HG02884 (cell line): Measurements from ENCODE around the gene JOSD2.

Experiments
- ATAC-seq: cut with Tn5 transposase; IDR thresholded peaks from one replicate; pipeline ENCODE4 v1.9.1; 2021; ENCODE audit warnings: mild to moderate bottlenecking, moderate library complexity; ENCODE audit not compliant: unreplicated experiment

Gene JOSD2

DNA sequence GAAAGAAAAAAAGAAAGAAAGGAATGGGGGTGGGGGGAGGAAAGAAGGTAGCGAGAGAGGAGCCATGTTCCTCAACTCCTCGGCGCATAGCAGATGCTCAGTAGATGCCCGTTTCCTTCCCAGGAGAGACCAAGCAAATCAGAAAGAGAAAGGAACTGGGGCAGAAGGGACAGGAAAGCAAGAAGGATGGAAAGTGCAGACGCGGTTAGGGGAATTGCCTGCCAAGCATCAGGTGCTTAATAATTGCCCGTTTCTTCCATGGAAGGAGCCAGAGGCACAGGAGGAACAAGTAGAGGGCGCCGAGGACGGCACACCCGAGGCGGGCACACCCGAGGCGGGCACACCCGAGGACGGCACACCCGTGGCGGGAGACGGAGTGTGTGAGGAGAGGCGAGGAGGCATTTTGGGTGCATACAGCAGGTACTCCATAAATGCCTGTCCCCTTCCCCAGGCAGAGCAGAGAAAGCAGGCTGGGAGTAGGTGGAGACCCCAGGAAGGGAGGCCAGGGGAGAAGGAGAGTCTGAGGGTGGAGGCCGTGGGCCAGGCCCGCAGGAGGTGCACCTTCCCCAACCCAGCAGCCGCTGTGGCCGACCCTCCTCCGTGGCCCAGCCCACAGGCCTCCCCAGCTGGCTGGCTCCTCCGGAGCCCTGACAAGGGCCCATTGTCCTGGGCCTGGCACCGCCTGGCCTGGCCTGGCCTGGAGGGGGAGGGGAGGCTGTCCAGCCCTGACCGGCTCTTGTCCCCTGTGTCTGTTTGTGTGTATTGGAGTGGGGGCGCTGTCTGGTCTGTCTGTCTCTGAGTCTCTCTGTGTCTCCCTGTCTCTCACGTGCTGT, 14.6 kb downstream of the JOSD2 start:
- ATAC-seq: no peak

GRCh38 chr19:50495020-50495531, 15.9 kb downstream of the JOSD2 start:
- ATAC-seq: no peak

DNA sequence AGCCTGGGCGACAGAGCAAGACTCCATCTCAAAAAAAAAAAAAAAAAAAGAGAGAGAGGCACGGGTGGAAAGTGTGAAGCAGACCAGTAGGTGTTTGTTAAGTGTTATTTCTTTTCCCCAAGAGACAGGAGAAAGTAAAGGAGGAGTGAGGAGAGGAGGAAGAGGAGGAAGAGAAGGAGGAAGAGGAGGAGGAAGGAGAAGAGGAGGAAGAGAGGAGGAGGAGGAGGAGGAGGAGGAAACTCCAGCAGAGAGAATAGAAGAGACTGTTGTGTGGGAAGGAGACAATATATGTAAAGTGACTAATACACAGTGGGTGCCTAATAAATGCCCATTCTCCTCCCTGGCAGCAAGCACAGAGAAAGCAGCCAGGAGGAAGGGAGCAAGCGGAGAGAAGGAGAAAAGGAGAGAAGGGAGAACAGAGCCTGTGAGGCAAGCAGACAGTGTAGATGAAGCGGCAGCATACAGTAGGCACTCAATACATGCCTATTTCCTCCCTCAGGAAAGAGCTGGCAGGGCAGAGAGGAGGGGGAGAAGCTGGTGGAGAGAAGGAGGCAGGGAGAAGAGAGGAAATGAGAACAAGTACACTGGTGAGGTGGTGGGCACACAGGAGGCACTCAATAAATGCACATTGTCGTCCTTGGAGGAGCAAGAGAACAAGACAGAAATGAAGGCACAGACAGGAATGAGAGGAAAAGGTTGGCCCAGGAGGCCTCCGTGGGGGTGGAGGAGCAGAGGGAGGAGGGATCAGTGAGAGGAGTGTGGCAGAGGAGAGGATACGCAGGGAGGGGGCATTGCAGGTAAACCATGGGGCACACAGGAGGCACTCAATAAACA, 16.6 kb downstream of the JOSD2 start:
- ATAC-seq: no peak

DNA sequence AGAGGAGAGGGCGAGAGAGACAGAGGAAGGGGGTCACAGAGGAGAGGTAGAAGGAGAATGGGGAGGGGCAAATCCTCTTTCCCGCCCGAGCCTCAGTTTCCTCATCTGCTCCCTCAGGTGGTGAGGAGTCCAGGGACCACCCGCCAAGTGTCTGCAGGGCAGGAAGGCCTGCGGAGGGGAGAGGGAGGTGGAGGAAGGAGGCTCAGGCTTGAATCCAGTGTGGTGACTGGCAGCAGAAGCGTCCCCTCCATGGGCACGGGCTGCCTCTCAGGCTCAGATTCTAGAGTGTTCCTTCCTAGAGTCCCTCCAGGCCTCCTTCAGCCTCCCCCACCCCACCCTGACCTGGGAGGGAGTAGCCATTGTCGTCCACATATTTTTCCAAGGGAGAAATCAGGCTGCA, 17.8 kb downstream of the JOSD2 start:
- ATAC-seq: no peak

DNA sequence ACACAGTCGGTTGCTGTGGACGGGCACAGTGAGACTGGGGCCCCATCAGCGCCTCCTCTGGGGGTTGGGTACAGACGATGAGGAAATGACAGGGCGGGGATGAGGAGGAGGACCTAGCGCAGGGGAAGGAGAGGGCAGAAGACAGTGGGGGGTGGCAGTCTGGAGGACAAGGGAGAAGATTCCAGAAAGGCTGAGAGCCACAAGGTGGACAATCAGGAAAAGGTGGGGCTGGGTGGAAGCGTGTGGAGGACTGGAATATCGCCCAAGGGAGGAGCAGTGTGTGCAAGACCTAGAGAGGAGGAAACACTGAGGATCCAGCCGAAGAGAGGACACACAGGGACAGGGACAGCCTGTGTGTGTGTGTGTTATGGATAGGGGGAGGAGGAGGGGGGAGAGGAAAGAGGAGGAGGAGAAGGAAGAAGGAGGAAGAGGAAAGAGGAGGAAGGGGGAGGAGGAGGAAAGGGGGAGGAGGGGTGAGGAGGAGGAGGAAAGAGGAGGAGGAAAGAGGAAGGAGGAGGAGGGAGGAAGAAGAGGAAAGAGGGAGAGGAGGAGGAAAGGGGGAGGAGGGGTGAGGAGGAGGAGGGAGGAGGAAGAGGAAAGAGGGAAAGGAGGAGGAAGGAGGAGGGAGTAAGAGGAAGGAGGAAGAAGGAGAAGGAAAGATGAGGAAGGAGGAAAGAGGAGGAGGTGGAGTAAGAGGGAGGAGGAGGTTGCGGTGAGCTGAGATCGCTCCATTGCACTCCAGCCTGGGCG, 18.5 kb downstream of the JOSD2 start:
- no peak for ATAC-seq

GRCh38 chr19:50490991-50491472, 20.0 kb downstream of the JOSD2 start:
- no peak for ATAC-seq

GRCh38 chr19:50490411-50490811, 20.6 kb downstream of the JOSD2 start:
- no peak for ATAC-seq

DNA sequence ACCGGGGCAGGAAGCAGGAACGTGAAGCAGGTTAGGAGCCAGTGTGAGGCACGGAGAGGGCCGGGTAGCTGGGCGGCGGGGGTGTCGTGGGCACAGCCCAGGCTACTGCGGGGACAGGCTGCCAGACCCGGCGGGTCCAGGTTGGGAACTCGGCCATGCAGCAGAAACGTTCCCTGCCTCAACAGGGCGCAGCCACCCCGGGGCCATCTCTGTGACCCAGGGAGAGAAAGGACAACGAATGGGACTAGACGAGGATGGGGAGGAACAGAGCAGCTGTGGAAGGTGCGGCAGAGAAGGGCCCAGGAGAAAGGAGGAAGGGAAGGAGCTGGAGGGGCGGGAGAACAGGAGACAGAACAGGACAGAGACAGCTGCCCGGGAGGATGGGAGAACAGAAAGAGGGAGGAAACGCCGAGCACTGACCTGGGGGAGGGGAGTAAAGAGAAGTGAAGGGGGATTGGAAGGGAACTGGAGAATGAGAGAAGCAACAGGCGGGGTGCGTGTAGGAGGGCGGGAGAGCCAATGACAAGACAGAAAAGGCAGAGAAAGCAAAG, 21.5 kb downstream of the JOSD2 start:
- ATAC-seq: no peak

GRCh38 chr19:50488389-50489194, 22.4 kb downstream of the JOSD2 start:
- no peak for ATAC-seq

DNA sequence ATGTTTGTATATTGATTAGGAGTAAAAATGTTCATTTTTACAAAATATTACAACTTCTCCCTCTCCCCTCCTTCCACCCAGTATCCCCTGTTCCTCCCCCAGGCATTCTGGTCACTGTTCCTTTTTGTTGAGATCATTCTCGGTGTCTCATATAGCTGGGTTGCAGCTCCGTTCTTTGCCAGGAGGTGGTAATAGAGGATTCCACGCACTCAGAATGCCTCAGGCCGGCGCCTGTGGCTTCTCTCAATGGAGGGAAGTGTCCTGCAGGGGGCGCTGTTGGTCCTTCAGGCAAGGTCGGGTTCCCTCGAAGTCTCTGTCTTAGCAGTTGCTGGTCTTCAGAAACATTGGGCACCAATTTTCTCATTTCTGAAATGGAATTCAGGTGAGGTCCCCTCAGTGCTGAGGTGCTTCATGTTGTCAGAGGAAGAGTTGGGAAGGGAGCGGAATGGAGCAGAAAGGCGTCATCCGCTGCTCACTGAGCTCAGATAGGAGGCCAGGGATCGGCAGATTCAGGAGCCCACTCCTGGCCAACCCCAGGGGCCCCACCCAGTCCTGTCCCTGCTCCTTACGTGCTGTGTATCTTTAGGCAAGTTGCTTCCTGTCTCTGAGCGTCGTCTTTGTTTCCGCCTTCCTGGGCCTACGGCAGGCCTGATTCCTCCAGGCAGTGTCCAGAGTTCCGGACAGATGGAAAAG, 24.0 kb downstream of the JOSD2 start:
- no peak for ATAC-seq

DNA sequence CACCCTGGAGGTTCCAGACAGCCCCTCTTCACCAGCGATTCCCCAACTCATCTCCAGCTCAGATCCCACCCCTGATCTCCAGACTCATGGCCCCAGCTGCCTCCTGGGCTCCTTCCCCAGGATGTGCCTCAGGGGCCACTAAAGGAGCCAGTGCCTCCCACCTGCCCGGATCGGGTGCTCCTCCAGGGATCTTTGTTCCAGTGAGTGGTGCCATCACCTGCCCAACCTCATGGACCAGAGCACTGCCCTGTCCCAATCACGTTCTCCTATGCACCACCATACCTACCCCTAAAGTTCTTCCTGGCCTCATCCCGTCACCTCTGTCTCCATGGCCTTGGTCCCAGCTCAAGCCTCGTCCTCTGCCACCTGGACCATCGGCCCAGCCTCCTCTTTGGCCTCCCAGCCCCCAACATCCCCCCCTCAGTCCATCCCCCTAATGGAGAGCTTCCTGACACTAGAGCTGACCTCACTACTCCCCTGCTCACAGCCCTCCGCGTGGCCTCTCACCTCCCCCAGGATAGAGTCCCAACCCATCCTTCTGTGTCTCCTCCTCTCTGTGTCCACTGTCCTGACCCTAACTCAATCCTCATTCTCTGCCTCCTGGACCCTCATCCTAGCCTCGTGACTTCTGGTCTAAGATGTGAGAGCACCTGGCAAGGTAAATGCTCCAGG, 25.6 kb downstream of the JOSD2 start:
- no peak for ATAC-seq

DNA sequence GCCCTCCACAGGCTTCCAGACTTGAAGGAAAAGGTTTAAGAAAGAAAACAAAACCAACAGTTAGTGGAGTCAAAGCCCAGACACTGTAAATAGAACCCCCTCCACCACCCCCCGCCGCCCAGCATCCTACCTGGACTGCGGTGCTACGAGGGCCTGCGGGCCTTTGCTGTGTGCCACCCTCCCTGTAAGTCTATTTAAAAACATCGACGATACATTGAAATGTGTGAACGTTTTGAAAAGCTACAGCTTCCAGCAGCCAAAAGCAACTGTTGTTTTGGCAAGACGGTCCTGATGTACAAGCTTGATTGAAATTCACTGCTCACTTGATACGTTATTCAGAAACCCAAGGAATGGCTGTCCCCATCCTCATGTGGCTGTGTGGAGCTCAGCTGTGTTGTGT, 28.1 kb downstream of the JOSD2 start:
- ATAC-seq: no peak

DNA sequence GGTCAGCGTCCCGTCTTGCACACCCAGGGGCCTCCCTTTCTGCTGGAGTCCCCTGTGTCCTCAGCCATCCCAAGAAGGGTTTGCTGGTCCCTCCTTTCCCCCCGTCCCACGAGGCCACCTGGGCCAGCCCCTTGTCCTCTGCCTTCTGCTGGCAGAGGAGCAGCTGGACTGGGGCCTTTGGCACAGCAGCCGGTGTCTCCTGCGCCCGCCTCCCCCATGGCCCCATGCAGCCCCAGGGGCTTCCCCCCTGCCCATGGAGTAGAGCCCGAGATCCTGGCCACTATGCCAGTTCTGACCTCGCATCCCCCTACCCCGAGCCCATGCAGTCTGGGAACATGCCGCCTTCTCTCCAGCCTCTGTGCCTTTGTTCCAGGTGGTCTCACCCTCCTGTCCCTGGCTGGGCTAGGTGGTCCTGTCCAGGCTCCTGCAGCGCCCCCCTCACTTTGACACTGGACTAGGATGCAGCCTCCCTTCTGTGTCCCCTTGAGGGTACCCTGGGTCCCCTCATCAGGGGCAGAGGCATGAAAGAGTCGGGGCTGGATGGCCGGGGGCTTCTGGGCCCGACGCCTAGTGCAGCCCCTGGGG, 28.6 kb downstream of the JOSD2 start:
- no peak for ATAC-seq

DNA sequence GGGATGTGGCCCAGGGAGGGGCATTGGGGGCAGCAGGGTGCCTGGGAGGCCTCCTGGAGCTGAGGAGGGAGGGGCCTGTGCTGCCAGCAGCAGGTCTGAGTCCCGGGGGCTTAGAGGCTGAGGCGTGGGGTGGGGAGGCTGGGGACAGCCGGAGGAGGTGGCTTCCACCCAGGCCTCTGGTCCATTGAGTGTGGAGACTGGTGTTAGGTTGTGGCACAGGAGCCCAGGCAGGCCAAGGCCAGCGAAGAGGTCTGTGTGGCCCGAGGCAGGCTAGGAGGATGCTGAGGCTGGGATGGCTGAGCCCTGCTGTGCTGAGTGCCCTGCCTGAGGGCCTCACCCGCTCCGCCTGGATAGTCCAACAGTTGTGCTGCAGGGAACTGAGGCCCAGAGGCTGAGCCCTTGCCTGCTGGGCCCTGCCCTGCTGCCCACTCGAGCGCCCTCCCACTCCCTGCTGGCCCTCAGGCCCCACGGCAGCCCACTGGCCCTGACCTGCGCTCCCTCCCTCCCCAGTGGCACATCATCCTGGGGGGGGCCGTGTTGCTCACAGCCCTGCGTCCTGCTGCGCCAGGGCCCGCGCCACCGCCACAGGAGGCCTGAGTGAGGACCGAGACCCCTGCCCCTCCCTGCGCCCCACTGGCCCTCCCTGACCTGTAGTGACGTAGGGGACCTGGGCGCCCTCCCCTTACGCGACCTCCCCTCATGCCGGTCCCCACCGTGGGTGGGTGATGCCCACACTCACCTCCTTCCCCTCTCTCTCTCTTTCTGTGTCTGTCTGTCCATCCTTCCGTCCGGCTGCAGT, 29.4 kb downstream of the JOSD2 start:
- no peak for ATAC-seq

DNA sequence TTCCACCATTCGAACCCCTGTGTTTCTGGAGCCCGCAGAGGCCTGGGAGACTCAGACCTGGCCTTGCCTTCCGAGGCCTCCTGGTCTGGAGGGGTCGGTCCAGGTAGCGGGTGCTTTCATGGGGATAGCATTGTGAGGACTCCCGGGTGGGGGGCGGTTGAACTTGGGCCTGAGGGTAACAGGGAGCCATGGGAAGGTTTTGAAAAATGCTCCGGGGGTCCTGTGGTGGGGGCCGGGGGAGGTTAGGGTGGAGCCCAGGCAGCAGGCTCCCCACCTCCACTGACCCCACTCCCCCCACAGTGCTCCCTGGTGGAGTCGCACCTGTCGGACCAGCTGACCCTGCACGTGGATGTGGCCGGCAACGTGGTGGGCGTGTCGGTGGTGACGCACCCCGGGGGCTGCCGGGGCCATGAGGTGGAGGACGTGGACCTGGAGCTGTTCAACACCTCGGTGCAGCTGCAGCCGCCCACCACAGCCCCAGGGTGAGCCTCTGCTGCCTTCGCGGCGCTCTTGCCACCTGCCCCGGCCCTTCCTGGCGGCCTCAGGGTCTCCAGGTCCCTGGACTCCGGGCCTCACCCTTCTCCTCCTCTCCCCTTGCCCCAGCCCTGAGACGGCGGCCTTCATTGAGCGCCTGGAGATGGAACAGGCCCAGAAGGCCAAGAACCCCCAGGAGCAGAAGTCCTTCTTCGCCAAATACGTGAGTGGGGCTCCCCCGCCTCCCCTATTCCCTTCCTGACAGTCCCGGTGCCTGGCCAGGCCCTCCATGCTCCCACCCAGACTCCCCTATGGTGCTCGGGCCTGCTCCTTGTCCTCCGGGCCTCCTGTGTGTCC, 30.5 kb downstream of the JOSD2 start:
- no peak for ATAC-seq

DNA sequence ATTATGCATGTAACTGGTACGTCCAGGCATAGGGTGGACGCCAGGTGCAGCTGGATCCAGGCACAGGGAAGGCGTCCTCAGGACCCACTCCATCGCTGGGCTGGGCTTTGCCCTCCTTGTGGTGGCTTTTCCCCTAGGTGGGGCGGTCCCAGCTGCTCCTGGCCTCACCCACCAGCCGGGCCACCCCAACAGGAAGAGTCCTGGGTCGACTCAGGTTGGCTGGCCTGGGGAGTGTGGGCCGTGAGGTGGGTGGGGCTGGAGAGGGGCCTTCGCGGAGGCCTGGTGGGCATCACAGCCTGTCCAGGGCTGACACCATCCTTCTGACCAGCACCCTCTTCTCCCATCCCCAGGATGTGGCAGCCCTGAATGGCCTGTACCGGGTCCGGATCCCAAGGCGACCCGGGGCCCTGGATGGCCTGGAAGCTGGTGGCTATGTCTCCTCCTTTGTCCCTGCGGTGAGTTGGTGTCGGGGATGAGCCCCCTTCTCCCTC, 31.2 kb downstream of the JOSD2 start:
- ATAC-seq: no peak
